22Rv1 (cell line): ENCODE data around the gene ACOX2.

ENCODE experiments used
- CTCF ChIP-seq: fragments of 450-650 bp; IDR thresholded peaks from 2 replicates; pipeline ENCODE4 v1.5.1; 2017; ENCODE audit warnings: mild to moderate bottlenecking
- ZFX ChIP-seq: fragments of 450-650 bp; IDR thresholded peaks from 2 replicates; pipeline ENCODE4 v1.6.1; 2017; ENCODE audit warnings: antibody characterized with exemption, borderline replicate concordance

- TF ChIP-seq CTCF (no peak), ZFX (no peak)
These were observed 33.9 kb upstream of the ACOX2 start for GRCh38 chr3:58570851-58571250.
